SK-N-MC (cell line): Measurements from ENCODE around the gene TNFAIP8.

Experiments
- EZH2 ChIP-seq: fragments of 200-600 bp; sonication (generic); IDR thresholded peaks from one replicate; pipeline ENCODE4 v1.6.1; 2017; ENCODE audit warnings: antibody characterized with exemption
- POLR2AphosphoS5 ChIP-seq: IDR thresholded peaks from 2 replicates; pipeline ENCODE4 v1.6.1; 2012; ENCODE audit warnings: mild to moderate bottlenecking, low read depth, low read length, borderline replicate concordance

DNA sequence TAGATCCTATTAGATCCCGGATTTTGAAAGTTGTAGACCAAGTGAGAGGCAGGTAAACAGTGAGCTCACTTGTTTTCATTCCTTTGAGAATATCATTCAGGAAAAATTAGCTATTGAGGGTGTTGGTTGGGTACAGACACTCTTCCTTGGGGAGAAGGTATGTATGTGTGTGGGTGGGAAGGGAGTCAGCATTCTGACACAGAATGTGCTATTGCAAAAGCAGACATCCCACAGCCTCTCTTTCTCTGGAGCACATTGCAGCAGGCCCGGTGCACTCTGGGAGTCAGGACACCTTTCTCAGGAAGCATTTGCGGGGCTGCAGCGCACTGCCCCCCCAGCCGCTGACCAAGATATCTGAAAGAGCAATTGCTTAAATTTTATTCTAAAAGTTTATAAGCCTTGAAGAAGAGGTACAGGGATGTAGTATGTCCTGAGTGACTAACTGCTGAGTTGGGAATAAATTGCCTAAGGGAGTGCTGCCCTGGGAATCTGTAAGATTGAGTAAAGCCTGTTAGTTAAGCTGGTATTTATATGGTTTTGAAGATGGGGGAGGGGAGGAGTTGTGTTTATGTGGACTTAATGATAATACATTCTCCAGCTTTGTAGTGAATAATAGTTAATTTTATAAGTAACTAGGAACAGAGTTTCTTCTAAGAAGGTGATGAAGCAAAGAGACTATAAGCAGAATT is 5.2 kb downstream of the TNFAIP8 start:
- no peak for TF ChIP-seq POLR2AphosphoS5
- no peak for TF ChIP-seq EZH2
